DND-41 (cell line): ENCODE results near the gene KRT77.

Experiments used
- ATAC-seq: fragments of 200-7000 bp; cut with Tn5 transposase; 3 replicates; pipeline ENCODE4 v1.9.1; 2021; ENCODE audit warnings: low read depth; ENCODE audit not compliant: insufficient read depth
- DNase-seq: peaks from one replicate; pipeline ENCODE4 v3.0.0-alpha.2; 2020
- H2AFZ ChIP-seq: 2 replicates; pipeline ENCODE4 v1.6.0; 2012; ENCODE audit warnings: low read depth, low read length
- H3K27ac ChIP-seq: 2 replicates; pipeline ENCODE4 v1.5.1; 2012; ENCODE audit warnings: low read length, inconsistent platforms
- H3K27me3 ChIP-seq: fragments of 200-600 bp; sonication (generic); 2 replicates; pipeline ENCODE4 v1.6.0; 2012; ENCODE audit warnings: low read length, mild to moderate bottlenecking, inconsistent platforms; ENCODE audit not compliant: insufficient read depth, poor library complexity
- H3K36me3 ChIP-seq: 2 replicates; pipeline ENCODE4 v1.5.1; 2012; ENCODE audit warnings: low read length, inconsistent platforms; ENCODE audit not compliant: insufficient read depth
- H3K4me1 ChIP-seq: 2 replicates; pipeline ENCODE4 v1.5.1; 2012; ENCODE audit warnings: mild to moderate bottlenecking, low read length; ENCODE audit not compliant: insufficient read depth
- H3K4me2 ChIP-seq: 2 replicates; pipeline ENCODE4 v1.6.0; 2012; ENCODE audit warnings: mild to moderate bottlenecking, moderate library complexity, low read length, inconsistent platforms; ENCODE audit not compliant: insufficient read depth
- H3K4me3 ChIP-seq, 2 experiments: fragments of 200-600 bp in 1 of 2; shearing (Covaris generic) in 1 of 2; 2 replicates each; pipeline ENCODE4 v1.5.1; 2012 to 2016; ENCODE audit warnings: inconsistent platforms in 2 of 2, low read length in 2 of 2, mild to moderate bottlenecking in 2 of 2, low read depth in 1 of 2, moderate library complexity in 1 of 2
- H3K79me2 ChIP-seq: 2 replicates; pipeline ENCODE4 v1.6.0; 2012; ENCODE audit warnings: low read length, inconsistent platforms; ENCODE audit not compliant: insufficient read depth
- H3K9ac ChIP-seq: 2 replicates; pipeline ENCODE4 v1.6.0; 2012; ENCODE audit warnings: low read depth, mild to moderate bottlenecking, inconsistent platforms, low read length, moderate library complexity
- H3K9me3 ChIP-seq: 2 replicates; pipeline ENCODE4 v1.5.1; 2012; ENCODE audit warnings: low read length, moderate library complexity, mild to moderate bottlenecking, inconsistent platforms; ENCODE audit not compliant: insufficient read depth, severe bottlenecking
- H4K20me1 ChIP-seq: 2 replicates; pipeline ENCODE4 v1.6.0; 2012; ENCODE audit warnings: low read length; ENCODE audit not compliant: insufficient read depth
- EZH2 ChIP-seq: IDR thresholded peaks from 3 replicates; pipeline ENCODE4 v1.6.1; 2012; ENCODE audit warnings: borderline replicate concordance, low read depth, mild to moderate bottlenecking, moderate library complexity, low read length, inconsistent platforms; ENCODE audit not compliant: severe bottlenecking
- TF ChIP-seq, protein P1 (sequence below): IDR thresholded peaks from 2 replicates; pipeline ENCODE4 v1.5.1; 2012; ENCODE audit warnings: borderline replicate concordance, low read length, moderate library complexity, mild to moderate bottlenecking; ENCODE audit not compliant: poor library complexity, severe bottlenecking; ENCODE audit errors: extremely low read depth

KRT77 gene

DNA sequence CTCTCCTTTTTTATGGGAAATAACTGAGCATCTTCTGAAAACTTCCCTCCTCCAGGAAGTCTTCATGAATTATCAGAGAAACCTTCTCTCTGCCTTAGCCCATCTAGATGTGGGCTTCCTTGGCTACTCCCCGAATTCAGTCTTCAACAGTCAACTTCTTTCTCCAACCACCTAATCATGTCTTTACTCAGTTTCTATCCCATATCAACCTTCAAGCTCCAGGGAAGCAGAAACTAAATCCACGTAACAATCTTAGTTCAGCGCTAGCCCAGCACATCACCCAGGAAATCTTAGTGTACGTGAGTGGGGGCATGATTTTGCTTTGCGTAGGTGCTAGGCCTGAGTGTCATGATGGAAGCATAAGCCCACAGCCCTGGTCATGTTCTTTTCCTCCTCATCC, 12.7 kb upstream of the KRT77 start:
- no peak overlapping the region for H3K27ac ChIP-seq
- no peaks in the 10 kb centered on the region for H3K79me2 ChIP-seq

DNA sequence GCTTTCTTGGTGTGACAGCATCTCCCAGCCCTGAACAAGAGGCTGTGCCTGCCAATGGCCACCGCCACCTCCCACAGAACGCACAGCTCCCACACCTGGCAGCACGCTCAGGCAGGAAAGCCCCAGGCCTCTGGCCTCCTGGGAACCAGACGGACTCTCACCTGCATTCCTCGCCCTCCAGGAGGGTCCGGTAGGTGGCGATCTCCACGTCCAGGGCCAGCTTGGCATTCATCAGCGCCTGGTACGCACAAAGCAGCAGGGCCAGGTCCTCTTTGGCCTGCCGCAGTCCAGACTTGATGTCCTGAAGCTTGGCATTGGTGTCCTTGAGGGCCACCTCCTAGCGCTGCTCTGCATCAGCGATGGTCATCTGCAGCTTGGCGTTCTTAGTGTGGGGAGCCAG, 12.1 kb upstream of the KRT77 start:
- Histone ChIP-seq H3K27ac (no peak overlapping the region), H3K4me3 (no peak overlapping the region), H3K27me3 (peaks cover 7% of the 10 kb centered on the region), H3K4me2 (no peak overlapping the region), H3K36me3 (no peaks in the 10 kb centered on the region), H2AFZ (no peak overlapping the region), H3K79me2 (no peaks in the 10 kb centered on the region), H3K9ac (no peak overlapping the region), H3K9me3 (no peaks in the 10 kb centered on the region), H3K4me1 (no peaks in the 10 kb centered on the region), H4K20me1 (peaks cover 3% of the 10 kb centered on the region; the same call in 1 of the 2 replicates)
- TF ChIP-seq, protein P1, sequence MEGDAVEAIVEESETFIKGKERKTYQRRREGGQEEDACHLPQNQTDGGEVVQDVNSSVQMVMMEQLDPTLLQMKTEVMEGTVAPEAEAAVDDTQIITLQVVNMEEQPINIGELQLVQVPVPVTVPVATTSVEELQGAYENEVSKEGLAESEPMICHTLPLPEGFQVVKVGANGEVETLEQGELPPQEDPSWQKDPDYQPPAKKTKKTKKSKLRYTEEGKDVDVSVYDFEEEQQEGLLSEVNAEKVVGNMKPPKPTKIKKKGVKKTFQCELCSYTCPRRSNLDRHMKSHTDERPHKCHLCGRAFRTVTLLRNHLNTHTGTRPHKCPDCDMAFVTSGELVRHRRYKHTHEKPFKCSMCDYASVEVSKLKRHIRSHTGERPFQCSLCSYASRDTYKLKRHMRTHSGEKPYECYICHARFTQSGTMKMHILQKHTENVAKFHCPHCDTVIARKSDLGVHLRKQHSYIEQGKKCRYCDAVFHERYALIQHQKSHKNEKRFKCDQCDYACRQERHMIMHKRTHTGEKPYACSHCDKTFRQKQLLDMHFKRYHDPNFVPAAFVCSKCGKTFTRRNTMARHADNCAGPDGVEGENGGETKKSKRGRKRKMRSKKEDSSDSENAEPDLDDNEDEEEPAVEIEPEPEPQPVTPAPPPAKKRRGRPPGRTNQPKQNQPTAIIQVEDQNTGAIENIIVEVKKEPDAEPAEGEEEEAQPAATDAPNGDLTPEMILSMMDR = no peak
- TF ChIP-seq EZH2 = no peak
- ATAC-seq (no peak), DNase-seq (no peak)

More for the DNA sequence above, 12.7 kb upstream of the KRT77 start:
- peaks cover 10% of the 10 kb centered on the region for H3K27me3 ChIP-seq
- peaks cover 3% of the 10 kb centered on the region; the same call in 1 of the 2 replicates for H4K20me1 ChIP-seq
- no peaks in the 10 kb centered on the region for H3K9me3 ChIP-seq
- no peak for DNase-seq
- no peak for ATAC-seq
- no peak overlapping the region for H3K9ac ChIP-seq
- TF ChIP-seq, protein P1 = no peak
- TF ChIP-seq EZH2 = no peak
- H3K4me3 ChIP-seq = no peak overlapping the region
- H3K36me3 ChIP-seq = no peaks in the 10 kb centered on the region
- H3K4me1 ChIP-seq = no peaks in the 10 kb centered on the region
- H2AFZ ChIP-seq = no peak overlapping the region
- no peak overlapping the region for H3K4me2 ChIP-seq

DNA sequence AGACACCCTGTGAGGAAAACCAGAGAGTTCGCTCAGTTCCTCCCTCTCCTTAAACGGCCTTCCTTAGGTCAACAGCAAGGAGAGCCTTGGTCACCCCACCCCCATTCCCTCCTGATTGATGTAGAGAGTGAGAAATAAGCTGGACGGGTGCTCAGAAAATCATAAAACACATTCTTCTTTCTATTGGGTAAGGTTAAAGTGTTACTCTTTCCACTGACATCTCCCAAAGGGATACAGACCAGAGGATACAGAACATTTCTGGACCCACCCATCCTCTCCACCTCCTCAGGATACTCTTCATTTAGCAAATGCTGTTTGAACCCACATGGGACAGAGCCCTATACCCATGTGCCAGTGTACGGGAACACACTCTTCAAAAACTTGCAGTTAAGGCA, 11.6 kb upstream of the KRT77 start:
- Histone ChIP-seq H3K4me1 (no peaks in the 10 kb centered on the region), H4K20me1 (peaks cover 3% of the 10 kb centered on the region; the same call in 1 of the 2 replicates), H3K27ac (no peak overlapping the region), H2AFZ (no peak overlapping the region), H3K9ac (no peak overlapping the region), H3K4me3 (no peak overlapping the region), H3K36me3 (no peaks in the 10 kb centered on the region), H3K27me3 (peaks cover 6% of the 10 kb centered on the region), H3K4me2 (no peak overlapping the region), H3K79me2 (no peaks in the 10 kb centered on the region), H3K9me3 (no peaks in the 10 kb centered on the region)
- ATAC-seq (no peak), DNase-seq (no peak)
- no peak for TF ChIP-seq EZH2
- TF ChIP-seq, protein P1 = no peak
